H1 (cell line): ENCODE measurements around the gene SON.

Source experiments
- CTCF ChIP-seq, 3 experiments: IDR thresholded peaks; 1 replicate in 2 of 3; 2 replicates in 1 of 3; pipeline versions ENCODE4 v1.5.1 to v1.6.1; 2011; ENCODE audit warnings: low read length in 3 of 3, mild to moderate bottlenecking in 3 of 3, inconsistent platforms in 2 of 3, low read depth in 1 of 3, moderate library complexity in 1 of 3; ENCODE audit not compliant: insufficient read depth in 1 of 3; ENCODE audit errors: control extremely low read depth in 1 of 3
- EP300 ChIP-seq, 2 experiments: IDR thresholded peaks; 1 replicate in 1 of 2; 2 replicates in 1 of 2; pipeline ENCODE4 v1.6.1; 2011 to 2012; ENCODE audit warnings: low read depth in 2 of 2, low read length in 2 of 2, mild to moderate bottlenecking in 2 of 2, borderline replicate concordance in 1 of 2, inconsistent platforms in 1 of 2, moderate library complexity in 1 of 2
- EZH2 ChIP-seq: fragments of 200-600 bp; sonication (generic); IDR thresholded peaks from 2 replicates; pipeline ENCODE4 v1.7.1; 2012; ENCODE audit warnings: low read depth, mild to moderate bottlenecking, moderate library complexity, low read length, inconsistent platforms; ENCODE audit not compliant: severe bottlenecking
- HDAC2 ChIP-seq, 2 experiments: fragments of 300-600 bp in 1 of 2; sonication (generic) in 1 of 2; IDR thresholded peaks; 2 replicates each; pipeline ENCODE4 v1.6.1; 2011 to 2012; ENCODE audit warnings: low read depth in 2 of 2, low read length in 2 of 2, mild to moderate bottlenecking in 2 of 2, moderate library complexity in 2 of 2, borderline replicate concordance in 1 of 2, inconsistent platforms in 1 of 2
- KDM1A ChIP-seq: fragments of 200-600, 300-600 bp; sonication (generic); IDR thresholded peaks from 2 replicates; pipeline ENCODE4 v1.7.1; 2016; ENCODE audit warnings: mild to moderate bottlenecking, low read length, borderline replicate concordance
- NRF1 ChIP-seq: IDR thresholded peaks from 2 replicates; pipeline ENCODE4 v1.6.1; 2011; ENCODE audit warnings: mild to moderate bottlenecking, low read depth, low read length, improper control_type of control experiment
- POLR2A ChIP-seq, 2 experiments: IDR thresholded peaks; 1 replicate in 1 of 2; 2 replicates in 1 of 2; pipeline ENCODE4 v1.6.1; 2011; ENCODE audit warnings: low read depth in 2 of 2, low read length in 2 of 2, mild to moderate bottlenecking in 2 of 2; ENCODE audit errors: control extremely low read depth in 1 of 2
- POLR2AphosphoS5 ChIP-seq: IDR thresholded peaks from 2 replicates; pipeline ENCODE4 v1.6.1; 2011; ENCODE audit warnings: low read depth, low read length
- RNF2 ChIP-seq: fragments of 200-900, 300-1000 bp; sonication (generic); IDR thresholded peaks from 2 replicates; pipeline ENCODE4 v1.7.1; 2016; ENCODE audit warnings: borderline replicate concordance, low read depth, mild to moderate bottlenecking, antibody characterized with exemption, low read length; ENCODE audit not compliant: poor library complexity, severe bottlenecking; ENCODE audit errors: missing control alignments
- RXRA ChIP-seq: IDR thresholded peaks from 2 replicates; pipeline ENCODE4 v1.6.1; 2011; ENCODE audit warnings: low read depth, mild to moderate bottlenecking, low read length, moderate library complexity; ENCODE audit not compliant: insufficient read depth
- SIN3A ChIP-seq, 2 experiments: IDR thresholded peaks in 1 of 2; conservative IDR thresholded peaks in 1 of 2; 2 replicates each; pipeline ENCODE4 v1.6.1; 2011 to 2012; ENCODE audit warnings: low read length in 2 of 2, improper control_type of control experiment in 1 of 2, low read depth in 1 of 2, mild to moderate bottlenecking in 1 of 2
- SP2 ChIP-seq: IDR thresholded peaks from 2 replicates; pipeline ENCODE4 v1.6.1; 2012; ENCODE audit warnings: mild to moderate bottlenecking, low read length, inconsistent platforms
- TCF12 ChIP-seq: IDR thresholded peaks from 2 replicates; pipeline ENCODE4 v1.6.1; 2011; ENCODE audit warnings: low read depth, mild to moderate bottlenecking, low read length

GRCh38 chr21:33549848-33550771 lies 7.3 kb downstream of the SON start:
- TF ChIP-seq POLR2A (IDR thresholded peaks at IDR 0.05; ENCODE audit: control extremely low read depth in 1 of 2, low read depth in 2 of 2, low read length in 2 of 2) = peak in 1 of 2 experiments; percentile 34; a peak in 1 of 3 replicates
- no peak for TF ChIP-seq NRF1
- no peak for TF ChIP-seq CTCF (IDR thresholded peaks at IDR 0.05; ENCODE audit: control extremely low read depth in 1 of 3, insufficient read depth in 1 of 3, low read depth in 1 of 3, low read length in 3 of 3)
- TF ChIP-seq RXRA = no peak
- no peak for TF ChIP-seq SP2
- no peak for TF ChIP-seq RNF2
- TF ChIP-seq TCF12 = no peak
- TF ChIP-seq POLR2AphosphoS5 = peak; percentile 29; the same call in 1 of the 2 replicates
- no peak for TF ChIP-seq SIN3A (conservative IDR thresholded peaks at IDR 0.05 in 1 of 2, IDR thresholded peaks at IDR 0.05 in 1 of 2; ENCODE audit: low read depth in 1 of 2, low read length in 2 of 2)
- TF ChIP-seq KDM1A = no peak
- TF ChIP-seq HDAC2 (IDR thresholded peaks at IDR 0.05; ENCODE audit: borderline replicate concordance in 1 of 2, low read depth in 2 of 2, low read length in 2 of 2) = no peak
- TF ChIP-seq EP300 (IDR thresholded peaks at IDR 0.05; ENCODE audit: borderline replicate concordance in 1 of 2, low read depth in 2 of 2, low read length in 2 of 2) = no peak
- no peak for TF ChIP-seq EZH2
